H1 (cell line): ENCODE results near the gene PRRX2. TPM values are rescaled to one million over a fixed set of nuclear protein-coding genes. Genes with fewer than 3 reads are reported as not detected.

Experiments
- RXRA ChIP-seq: IDR thresholded peaks from 2 replicates; pipeline ENCODE4 v1.6.1; 2011; ENCODE audit warnings: low read depth, mild to moderate bottlenecking, low read length, moderate library complexity; ENCODE audit not compliant: insufficient read depth
- TCF12 ChIP-seq: IDR thresholded peaks from 2 replicates; pipeline ENCODE4 v1.6.1; 2011; ENCODE audit warnings: low read depth, mild to moderate bottlenecking, low read length
- polyA plus RNA-seq, 7 experiments: library from polyadenylated mRNA; depleted of rRNA in 3 of 7; stranded (reverse) in 5 of 7; unstranded in 2 of 7; fragments of >200 nt in 5 of 7; fragments of 200-250 nt in 2 of 7; gene quantifications; 1 replicate in 5 of 7; 2 replicates in 1 of 7; 4 replicates in 1 of 7; pipeline versions ENCODE4 v1.2.1 to v1.2.3, GENCODE V29; 2011 to 2013; ENCODE audit warnings: missing spikeins in 2 of 7, mixed read lengths in 2 of 7
- total RNA-seq: library from RNA; stranded (reverse); fragmentation: NEBNext Ultra II Directional; extraction: Animal tissue kit (Norgen Biotek cat#: 25700); gene quantifications from 2 replicates; pipeline ENCODE4 v1.2.1, GENCODE V29; 2021

PRRX2 gene
- total and polyA plus RNA-seq, 2 of the 8 experiments (the other 6 are each of a cell fraction or from before 2014, with no cell fraction given) = 5.8 to 9.2 TPM

GRCh38 chr9:129751841-129752801 lies 86.7 kb downstream of the PRRX2 start (continued):
- TF ChIP-seq TCF12 (no peak), RXRA (no peak)
